Thoracic aorta (tissue), 2 donors: Measurements from ENCODE around the gene SLC25A1. TPM values are rescaled to one million over a fixed set of nuclear protein-coding genes. Genes with fewer than 3 reads are reported as not detected.

Experiments used
- ATAC-seq: fragments of 150-250 bp; one replicate; pipeline ENCODE4 v1.8.0; 2017; ENCODE audit warnings: low read depth; ENCODE audit not compliant: insufficient number of reproducible peaks, low FRiP score
- DNase-seq: peaks from one replicate; pipeline ENCODE4 v3.0.0-alpha.2; 2020; ENCODE audit warnings: low spot score
- H3K27ac ChIP-seq, 2 donors: fragments of 200-600 bp; sonication (generic); 1 replicate in 1 of 2; 2 replicates in 1 of 2; pipeline ENCODE4 v1.5.1; 2016; ENCODE audit warnings: mild to moderate bottlenecking in 2 of 2, moderate library complexity in 2 of 2
- H3K27me3 ChIP-seq: fragments of 200-600 bp; sonication (generic); replicated peaks from 2 replicates; pipeline ENCODE4 v1.6.0; 2016; ENCODE audit warnings: mild to moderate bottlenecking; ENCODE audit not compliant: insufficient read depth
- H3K36me3 ChIP-seq: fragments of 200-600 bp; sonication (generic); one replicate; pipeline ENCODE4 v1.5.1; 2016
- H3K4me1 ChIP-seq, 2 donors: fragments of 200-600 bp; sonication (generic); 1 replicate in 1 of 2; 2 replicates in 1 of 2; pipeline versions ENCODE4 v1.5.1 to v1.6.0; 2016; ENCODE audit warnings: low read depth in 2 of 2, mild to moderate bottlenecking in 1 of 2; ENCODE audit not compliant: control insufficient read depth in 1 of 2
- H3K4me3 ChIP-seq: fragments of 200-600 bp; sonication (generic); 2 replicates; pipeline ENCODE4 v1.5.1; 2016; ENCODE audit warnings: mild to moderate bottlenecking
- H3K9me3 ChIP-seq: fragments of 200-600 bp; sonication (generic); 2 replicates; pipeline ENCODE4 v1.5.1; 2016
- CTCF ChIP-seq: fragments of 200-600 bp; sonication (generic); IDR thresholded peaks from one replicate; pipeline ENCODE4 v1.5.1; 2019; ENCODE audit warnings: antibody characterized with exemption
- total RNA-seq, 2 donors: library from RNA; depleted of rRNA; stranded (reverse); fragments of >200 nt; gene quantifications; one replicate each; pipeline versions ENCODE4 v1.1.0 to v1.2.3, GENCODE V29; 2016

SLC25A1 gene
- total RNA-seq, 2 donors from 2014 or later = 26.2 to 65.1 TPM

GRCh38 chr22:19224557-19224956, 46.0 kb upstream of the SLC25A1 start:
- Histone ChIP-seq H3K9me3 (no peaks in the 10 kb centered on the region), H3K27me3 (no peaks in the 10 kb centered on the region), H3K4me1 (peaks cover 0 to 9% of the 10 kb centered on the region in 2 donors), H3K27ac (no peak overlapping the region), H3K4me3 (no peak overlapping the region), H3K36me3 (peaks cover 7% of the 10 kb centered on the region)
- ATAC-seq (no peak), DNase-seq (no peak)
- no peak for TF ChIP-seq CTCF

GRCh38 chr22:19223617-19224016, 45.1 kb upstream of the SLC25A1 start:
- DNase-seq (no peak), ATAC-seq (no peak)
- TF ChIP-seq CTCF = no peak
- H3K27ac ChIP-seq = no peak overlapping the region
- H3K4me3 ChIP-seq = no peak overlapping the region
- H3K4me1 ChIP-seq = peaks cover 0 to 11% of the 10 kb centered on the region in 2 donors
- no peaks in the 10 kb centered on the region for H3K9me3 ChIP-seq
- H3K36me3 ChIP-seq = peaks cover 7% of the 10 kb centered on the region
- H3K27me3 ChIP-seq = no peaks in the 10 kb centered on the region

GRCh38 chr22:19223110-19223509, 44.6 kb upstream of the SLC25A1 start:
- ATAC-seq = no peak
- H3K4me1 ChIP-seq = peaks cover 0 to 9% of the 10 kb centered on the region in 2 donors
- peaks cover 7% of the 10 kb centered on the region for H3K36me3 ChIP-seq
- DNase-seq = no peak
- no peaks in the 10 kb centered on the region for H3K27me3 ChIP-seq
- no peak overlapping the region for H3K27ac ChIP-seq
- H3K4me3 ChIP-seq = no peak overlapping the region
- no peaks in the 10 kb centered on the region for H3K9me3 ChIP-seq
- no peak for TF ChIP-seq CTCF

- TF ChIP-seq CTCF = no peak
- Histone ChIP-seq H3K27ac (no peak overlapping the region), H3K27me3 (no peaks in the 10 kb centered on the region), H3K9me3 (no peaks in the 10 kb centered on the region), H3K36me3 (peaks cover 7% of the 10 kb centered on the region), H3K4me3 (no peak overlapping the region), H3K4me1 (peaks cover 0 to 5% of the 10 kb centered on the region in 2 donors)
- ATAC-seq (no peak), DNase-seq (no peak)
Measured at GRCh38 chr22:19222242-19223005, 43.9 kb upstream of the SLC25A1 start.

GRCh38 chr22:19220867-19221266, 42.3 kb upstream of the SLC25A1 start:
- DNase-seq (no peak), ATAC-seq (no peak)
- no peak for TF ChIP-seq CTCF
- Histone ChIP-seq H3K27ac (no peak overlapping the region), H3K4me3 (no peak overlapping the region), H3K27me3 (no peaks in the 10 kb centered on the region), H3K9me3 (no peaks in the 10 kb centered on the region), H3K4me1 (peaks cover 0 to 5% of the 10 kb centered on the region in 2 donors), H3K36me3 (peaks cover 10% of the 10 kb centered on the region)
